GM12865 (cell line): ENCODE measurements around the gene CYP2S1.

Source experiments
- DNase-seq: peaks from one replicate; pipeline ENCODE4 v3.0.0; 2010; ENCODE audit warnings: low read depth
- H3K4me3 ChIP-seq: 2 replicates; pipeline ENCODE4 v1.5.1; 2011; ENCODE audit warnings: mild to moderate bottlenecking, low read depth, low read length, control low read depth
- CTCF ChIP-seq: IDR thresholded peaks from 2 replicates; pipeline ENCODE4 v1.5.1; 2011; ENCODE audit warnings: low read length, control low read depth, low read depth, inconsistent platforms; ENCODE audit not compliant: insufficient read depth; ENCODE audit errors: missing control alignments

Gene CYP2S1

GRCh38 chr19:41217741-41218140, 24.7 kb downstream of the CYP2S1 start:
- H3K4me3 ChIP-seq, result no peak overlapping the region
- no peak for TF ChIP-seq CTCF
- DNase-seq, result no peak

- H3K4me3 ChIP-seq, result no peak overlapping the region
- DNase-seq, result no peak
Measured at GRCh38 chr19:41218249-41218614, 25.2 kb downstream of the CYP2S1 start.

GRCh38 chr19:41218615-41219507, 25.8 kb downstream of the CYP2S1 start, which contains the start of gene AXL:
Gene AXL, plus strand, starts transcription at chr19:41219223. Its CDS starts 170 bp downstream, at chr19:41219393.
- DNase-seq, result no peak
- H3K4me3 ChIP-seq, result no peak within 1 kb of the TSS
- no peak for TF ChIP-seq CTCF

More at GRCh38 chr19:41218249-41218614, 25.2 kb downstream of the CYP2S1 start:
- no peak for TF ChIP-seq CTCF

- H3K4me3 ChIP-seq, result no peak overlapping the region
- no peak for DNase-seq
- TF ChIP-seq CTCF, result no peak
Measured at GRCh38 chr19:41219924-41220567, 27.0 kb downstream of the CYP2S1 start.

GRCh38 chr19:41220811-41221210, 27.8 kb downstream of the CYP2S1 start:
- no peak overlapping the region for H3K4me3 ChIP-seq
- no peak for TF ChIP-seq CTCF
- DNase-seq, result no peak

- DNase-seq, result no peak
- TF ChIP-seq CTCF, result no peak
- H3K4me3 ChIP-seq, result no peak overlapping the region
Measured at GRCh38 chr19:41221514-41222205, 28.6 kb downstream of the CYP2S1 start.
